CD4-positive, alpha-beta T cell (primary cell): ENCODE measurements around the gene OR1J1. TPM values are rescaled to one million over a fixed set of nuclear protein-coding genes. Genes with fewer than 3 reads are reported as not detected.

ENCODE experiments used
- ATAC-seq: fragments of 200-7000 bp; cut with Tn5 transposase; one replicate; pipeline ENCODE4 v1.10.0; 2022; ENCODE audit warnings: mild to moderate bottlenecking; ENCODE audit not compliant: poor library complexity
- CTCF ChIA-PET: fragments of 350-600 bp; sonication (Branson Sonifier 250); formaldehyde crosslinking; loops from one replicate; lab custom pipeline; 2021; ENCODE audit warnings: antibody characterized with exemption, inconsistent platforms; lab: Charles Lee
- POLR2A ChIA-PET: fragments of 350-600 bp; sonication (Branson Sonifier 250); formaldehyde crosslinking; loops from one replicate; lab custom pipeline; 2021; ENCODE audit warnings: antibody characterized with exemption, inconsistent platforms; lab: Charles Lee
- DNase-seq, 14 experiments: peaks; one replicate each; pipeline ENCODE4 v3.0.0-alpha.2; 2013 to 2020; ENCODE audit warnings: mixed read lengths in 2 of 14
- H3K27ac ChIP-seq, 2 donors: one replicate each; pipeline versions ENCODE4 v1.5.1 to v1.7.0; 2013; ENCODE audit warnings: low read length in 2 of 2, low read depth in 1 of 2, mild to moderate bottlenecking in 1 of 2
- H3K27me3 ChIP-seq, 2 experiments: 1 replicate in 1 of 2; 2 replicates in 1 of 2; pipeline versions ENCODE4 v1.6.1 to v1.7.0; 2013; ENCODE audit warnings: low read length in 2 of 2, control low read depth in 1 of 2, mild to moderate bottlenecking in 1 of 2, moderate library complexity in 1 of 2; ENCODE audit not compliant: insufficient read depth in 2 of 2, control insufficient read depth in 1 of 2
- H3K36me3 ChIP-seq: one replicate; pipeline ENCODE4 v1.6.1; 2013; ENCODE audit warnings: low read length, control low read depth; ENCODE audit not compliant: insufficient read depth
- H3K4me1 ChIP-seq: one replicate; pipeline ENCODE4 v1.6.1; 2013; ENCODE audit warnings: low read length, control low read depth; ENCODE audit not compliant: insufficient read depth
- H3K4me3 ChIP-seq: one replicate; pipeline ENCODE4 v1.5.1; 2013; ENCODE audit warnings: mild to moderate bottlenecking, low read length, moderate library complexity
- H3K9me3 ChIP-seq, 2 experiments: 1 replicate in 1 of 2; 2 replicates in 1 of 2; pipeline versions ENCODE4 v1.6.1 to v1.7.0; 2013; ENCODE audit warnings: low read length in 2 of 2, mild to moderate bottlenecking in 2 of 2, control low read depth in 1 of 2, moderate library complexity in 1 of 2; ENCODE audit not compliant: control insufficient read depth in 1 of 2, insufficient read depth in 1 of 2
- H3K27ac Mint-ChIP-seq: one replicate; pipeline ENCODE4 v1.8.0; 2020; ENCODE audit warnings: mixed read lengths
- H3K27me3 Mint-ChIP-seq: one replicate; pipeline ENCODE4 v1.8.0; 2021; ENCODE audit warnings: mixed read lengths
- H3K36me3 Mint-ChIP-seq: one replicate; pipeline ENCODE4 v1.8.0; 2021; ENCODE audit warnings: low read depth, mixed read lengths
- H3K4me1 Mint-ChIP-seq: one replicate; pipeline ENCODE4 v1.8.0; 2021; ENCODE audit warnings: low read depth, mixed read lengths
- H3K4me3 Mint-ChIP-seq: one replicate; pipeline ENCODE4 v1.8.0; 2020; ENCODE audit warnings: mild to moderate bottlenecking, mixed read lengths
- H3K9me3 Mint-ChIP-seq: one replicate; pipeline ENCODE4 v1.8.0; 2020; ENCODE audit warnings: mixed read lengths
- intact Hi-C, 2 experiments: fragments of 100-400 bp; cut with DNase I in 1 of 2; cut with micrococcal nuclease in 1 of 2; formaldehyde crosslinking; loops; one replicate each; pipeline versions ENCODE4 v1.15.1 to v1.9.0; 2023 to 2025; cut with DNase I, micrococcal nuclease
- total RNA-seq, 174 experiments: library from RNA in 2 of 174; stranded (reverse) in 2 of 174; gene quantifications; one replicate each; pipeline ENCODE4 v1.2.3 and lab custom pipeline; 2021 to 2026
- TF ChIP-seq, protein P1 (sequence below): fragments of 200-600 bp; IDR thresholded peaks from one replicate; pipeline ENCODE4 v1.8.0; 2022; ENCODE audit warnings: antibody characterized with exemption, mild to moderate bottlenecking

The OR1J1 gene
- total RNA-seq, 2 experiments from 2014 or later = not detected

DNA sequence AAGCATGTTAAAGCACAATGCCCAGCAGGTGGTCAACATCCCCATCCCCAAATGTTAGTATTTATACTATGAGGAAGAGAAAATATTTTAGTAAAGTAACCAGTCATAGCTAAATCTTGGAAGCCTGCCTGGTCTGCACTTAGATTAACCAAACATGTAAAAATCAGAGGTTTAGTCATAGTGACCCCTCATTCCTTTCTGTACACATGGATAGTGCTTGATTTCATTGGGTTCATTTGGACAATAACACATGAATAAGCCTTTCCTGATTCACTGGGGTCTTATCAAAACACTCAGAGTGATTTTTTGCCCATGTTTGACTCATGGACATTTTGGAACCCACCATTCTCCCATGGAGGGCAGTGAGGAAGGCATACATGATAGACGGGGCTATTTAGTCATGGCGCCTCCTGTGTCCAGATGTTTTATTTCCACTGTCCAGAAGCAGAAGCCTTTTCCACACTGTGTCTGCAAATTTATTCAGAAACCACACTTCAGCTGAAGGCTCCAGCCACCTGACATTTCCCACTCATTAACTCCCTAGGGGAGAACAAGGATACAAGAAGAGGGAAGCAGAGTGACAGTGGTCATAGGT, 32.5 kb downstream of the OR1J1 start:
- Mint-ChIP-seq H3K36me3 (no peaks in the 10 kb centered on the region), H3K27ac (no peak overlapping the region), H3K4me1 (no peaks in the 10 kb centered on the region), H3K9me3 (no peaks in the 10 kb centered on the region), H3K27me3 (peaks cover 65% of the 10 kb centered on the region), H3K4me3 (no peak overlapping the region)
- ATAC-seq = no peak
- Histone ChIP-seq H3K36me3 (no peaks in the 10 kb centered on the region), H3K4me3 (no peak overlapping the region), H3K4me1 (no peaks in the 10 kb centered on the region), H3K9me3 (peaks cover 0 to 2% of the 10 kb centered on the region in 2 experiments), H3K27me3 (peaks cover 6 to 8% of the 10 kb centered on the region in 2 experiments), H3K27ac (no peak overlapping the region)
- no peak for DNase-seq
- TF ChIP-seq, protein P1, sequence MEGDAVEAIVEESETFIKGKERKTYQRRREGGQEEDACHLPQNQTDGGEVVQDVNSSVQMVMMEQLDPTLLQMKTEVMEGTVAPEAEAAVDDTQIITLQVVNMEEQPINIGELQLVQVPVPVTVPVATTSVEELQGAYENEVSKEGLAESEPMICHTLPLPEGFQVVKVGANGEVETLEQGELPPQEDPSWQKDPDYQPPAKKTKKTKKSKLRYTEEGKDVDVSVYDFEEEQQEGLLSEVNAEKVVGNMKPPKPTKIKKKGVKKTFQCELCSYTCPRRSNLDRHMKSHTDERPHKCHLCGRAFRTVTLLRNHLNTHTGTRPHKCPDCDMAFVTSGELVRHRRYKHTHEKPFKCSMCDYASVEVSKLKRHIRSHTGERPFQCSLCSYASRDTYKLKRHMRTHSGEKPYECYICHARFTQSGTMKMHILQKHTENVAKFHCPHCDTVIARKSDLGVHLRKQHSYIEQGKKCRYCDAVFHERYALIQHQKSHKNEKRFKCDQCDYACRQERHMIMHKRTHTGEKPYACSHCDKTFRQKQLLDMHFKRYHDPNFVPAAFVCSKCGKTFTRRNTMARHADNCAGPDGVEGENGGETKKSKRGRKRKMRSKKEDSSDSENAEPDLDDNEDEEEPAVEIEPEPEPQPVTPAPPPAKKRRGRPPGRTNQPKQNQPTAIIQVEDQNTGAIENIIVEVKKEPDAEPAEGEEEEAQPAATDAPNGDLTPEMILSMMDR = no peak
- intact Hi-C loops = no loop called here
- POLR2A ChIA-PET = no interaction called here
- CTCF ChIA-PET = no interaction called here

DNA sequence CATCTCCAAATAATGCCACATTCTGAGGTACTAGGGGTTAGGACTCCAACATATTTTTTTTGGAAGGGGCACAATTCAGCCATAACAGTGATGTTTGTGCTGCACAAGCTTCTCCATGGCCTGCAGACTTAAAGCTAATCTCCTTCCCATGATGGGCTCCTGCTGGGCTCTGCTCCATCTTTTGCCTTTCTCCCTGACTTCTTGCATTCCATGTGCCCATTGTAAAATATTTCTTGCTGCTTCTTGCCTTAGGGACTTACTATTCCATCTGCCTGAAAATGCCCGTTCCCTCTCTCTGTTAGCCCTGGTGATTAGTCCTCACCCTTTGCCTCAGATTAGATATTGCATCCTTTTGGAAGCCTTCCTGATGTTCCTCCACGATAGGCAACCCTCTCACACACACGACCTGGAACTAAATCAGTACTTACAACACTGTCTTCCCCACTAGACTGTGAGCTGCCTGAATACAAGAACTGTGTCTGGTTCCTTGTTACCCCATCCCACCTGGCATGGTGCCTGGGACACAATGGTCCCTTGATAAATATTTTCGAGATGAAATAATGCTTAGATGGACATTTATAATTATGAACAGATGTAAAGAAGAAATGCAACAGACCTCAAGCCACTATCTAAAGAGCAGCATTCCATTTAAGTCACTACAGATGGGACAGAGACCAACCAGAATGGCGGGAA, 33.5 kb downstream of the OR1J1 start:
- Histone ChIP-seq H3K27ac (no peak overlapping the region), H3K4me3 (no peak overlapping the region), H3K4me1 (no peaks in the 10 kb centered on the region), H3K36me3 (no peaks in the 10 kb centered on the region), H3K9me3 (peaks cover 0 to 4% of the 10 kb centered on the region in 2 experiments), H3K27me3 (peaks cover 12 to 14% of the 10 kb centered on the region in 2 experiments)
- TF ChIP-seq, protein P1 = no peak
- no peak overlapping the region for H3K4me3 Mint-ChIP-seq
- no peaks in the 10 kb centered on the region for H3K4me1 Mint-ChIP-seq
- H3K27me3 Mint-ChIP-seq = peaks cover 65% of the 10 kb centered on the region
- no peaks in the 10 kb centered on the region for H3K9me3 Mint-ChIP-seq
- CTCF ChIA-PET = no interaction called here
- H3K27ac Mint-ChIP-seq = no peak overlapping the region
- intact Hi-C loops = no loop called here
- POLR2A ChIA-PET = no interaction called here
- DNase-seq = no peak
- no peaks in the 10 kb centered on the region for H3K36me3 Mint-ChIP-seq
- ATAC-seq = no peak

- H3K27me3 Mint-ChIP-seq = peaks cover 63% of the 10 kb centered on the region
- no peaks in the 10 kb centered on the region for H3K4me1 Mint-ChIP-seq
- POLR2A ChIA-PET = no interaction called here
- TF ChIP-seq, protein P1 = no peak
- intact Hi-C loops = no loop called here
- H3K27ac ChIP-seq = no peak overlapping the region
- no peak for DNase-seq
- H3K36me3 Mint-ChIP-seq = no peaks in the 10 kb centered on the region
- no peak for ATAC-seq
- H3K9me3 ChIP-seq = peaks cover 0 to 4% of the 10 kb centered on the region in 2 experiments
- CTCF ChIA-PET = no interaction called here
- H3K4me1 ChIP-seq = no peaks in the 10 kb centered on the region
- peaks cover 12 to 14% of the 10 kb centered on the region in 2 experiments for H3K27me3 ChIP-seq
- H3K4me3 Mint-ChIP-seq = no peak overlapping the region
- H3K27ac Mint-ChIP-seq = no peak overlapping the region
- H3K36me3 ChIP-seq = no peaks in the 10 kb centered on the region
- H3K9me3 Mint-ChIP-seq = no peaks in the 10 kb centered on the region
- H3K4me3 ChIP-seq = no peak overlapping the region
Measured at GRCh38 chr9:122442568-122442967, 35.2 kb downstream of the OR1J1 start.

Other genes starting within 250 kb of the OR1J1 start
- gene LHX6, start 249.0 kb downstream of the OR1J1 start, total RNA-seq = not detected
- gene RBM18, start 213.1 kb downstream of the OR1J1 start, total RNA-seq = 10 to 100 TPM; 25.9 to 27.0 TPM
- gene MRRF, start 213.0 kb downstream of the OR1J1 start, total RNA-seq = 10 to 100 TPM; 18.4 to 18.7 TPM
- under 1 TPM; 0.14 to 0.27 TPM for gene PTGS1, start 106.9 kb downstream of the OR1J1 start, total RNA-seq
- gene OR1J2, start 32.9 kb upstream of the OR1J1 start, total RNA-seq = not detected
- gene OR1J4, start 41.2 kb upstream of the OR1J1 start, total RNA-seq = not detected
- gene OR1N1, start 49.4 kb upstream of the OR1J1 start, total RNA-seq = not detected
- not detected for gene OR1N2, start 75.2 kb upstream of the OR1J1 start, total RNA-seq
- not detected for gene OR1L8, start 105.5 kb upstream of the OR1J1 start, total RNA-seq
- gene OR1Q1, start 136.8 kb upstream of the OR1J1 start, total RNA-seq = not detected
- not detected for gene OR1B1, start 179.7 kb upstream of the OR1J1 start, total RNA-seq
- not detected for gene OR1L1, start 183.8 kb upstream of the OR1J1 start, total RNA-seq
- not detected for gene OR1L3, start 197.2 kb upstream of the OR1J1 start, total RNA-seq
- gene OR1L4, start 246.1 kb upstream of the OR1J1 start, total RNA-seq = not detected